ENCODE data around the gene PHTF2. TPM values are rescaled to one million over a fixed set of nuclear protein-coding genes. Genes with fewer than 3 reads are reported as not detected.

PHTF2 gene
- total RNA-seq, 4 donors from 2014 or later: 16.7 to 27.6 (median 19.2) TPM

- no peak for ATAC-seq (ENCODE audit: low FRiP score)
- TF ChIP-seq CTCF (IDR thresholded peaks at IDR 0.05): no peak
- no peak for DNase-seq (ENCODE audit: low spot score)
These were observed 137.2 kb downstream of the PHTF2 start for GRCh38 chr7:77935652-77936348.

GRCh38 chr7:77940647-77941046 is 142.1 kb downstream of the PHTF2 start:
- ATAC-seq (ENCODE audit: low FRiP score): no peak
- no peak for TF ChIP-seq CTCF (IDR thresholded peaks at IDR 0.05)
- DNase-seq (ENCODE audit: low spot score): no peak

- DNase-seq (ENCODE audit: low spot score) (no peak), ATAC-seq (ENCODE audit: low FRiP score) (no peak)
- no peak for TF ChIP-seq CTCF (IDR thresholded peaks at IDR 0.05)
These were observed 143.9 kb downstream of the PHTF2 start for GRCh38 chr7:77942431-77942830.

- no peak for DNase-seq (ENCODE audit: low spot score)
- TF ChIP-seq CTCF (IDR thresholded peaks at IDR 0.05): no peak
- ATAC-seq (ENCODE audit: low FRiP score): no peak
These were observed 145.9 kb downstream of the PHTF2 start for GRCh38 chr7:77944183-77945182.

- no peak for TF ChIP-seq CTCF (IDR thresholded peaks at IDR 0.05)
- DNase-seq (ENCODE audit: low spot score) (no peak), ATAC-seq (ENCODE audit: low FRiP score) (no peak)
These were observed 152.0 kb downstream of the PHTF2 start for GRCh38 chr7:77950548-77950947.

GRCh38 chr7:77954773-77955555 is 156.4 kb downstream of the PHTF2 start:
- ATAC-seq (ENCODE audit: low FRiP score) (no peak), DNase-seq (ENCODE audit: low spot score) (no peak)
- TF ChIP-seq CTCF (IDR thresholded peaks at IDR 0.05): no peak

Measured in omental fat pad (tissue), 4 donors.